Measurements from ENCODE around the gene RIN1.

RIN1 gene

DNA sequence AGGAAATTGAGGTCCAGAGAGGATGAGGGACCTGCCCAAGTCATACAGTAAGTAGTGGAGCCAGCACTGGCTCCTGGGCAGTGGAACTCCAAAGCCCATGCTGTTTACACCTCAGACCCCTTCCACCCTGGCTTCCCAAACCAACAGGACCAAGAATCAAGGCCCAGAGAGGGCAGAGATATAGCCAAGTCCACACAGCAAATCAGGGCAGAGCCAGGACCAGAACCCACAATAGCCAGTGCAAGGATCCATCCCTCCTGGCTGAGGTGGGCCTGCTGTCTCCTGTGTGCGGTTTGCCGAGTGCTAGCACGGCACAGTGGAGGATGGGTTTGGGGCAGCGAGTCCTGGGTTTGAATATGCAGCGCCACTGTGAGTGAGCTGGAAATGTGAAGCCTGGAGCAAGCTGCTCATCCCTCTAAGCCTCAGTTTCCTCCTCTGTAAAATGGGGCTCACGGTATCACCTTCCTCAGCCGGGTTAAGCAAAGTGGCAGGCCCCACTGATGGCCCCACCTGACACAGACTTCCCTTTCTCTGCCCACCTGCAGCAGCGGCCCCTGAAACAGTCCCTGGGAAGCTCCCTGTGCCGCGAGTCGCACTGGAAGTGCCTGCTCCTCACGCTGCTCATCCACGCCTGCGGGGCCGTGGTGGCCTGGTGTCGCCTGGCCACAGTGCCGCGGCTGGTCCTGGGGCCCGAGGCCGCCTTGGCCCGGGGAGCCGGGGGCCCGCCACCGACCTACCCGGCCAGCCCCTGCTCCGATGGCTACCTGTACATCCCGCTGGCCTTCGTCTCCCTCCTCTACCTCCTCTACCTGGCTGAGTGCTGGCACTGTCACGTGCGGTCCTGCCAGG lies 42.2 kb downstream of the RIN1 start:
- no peak for DNase-seq

DNA sequence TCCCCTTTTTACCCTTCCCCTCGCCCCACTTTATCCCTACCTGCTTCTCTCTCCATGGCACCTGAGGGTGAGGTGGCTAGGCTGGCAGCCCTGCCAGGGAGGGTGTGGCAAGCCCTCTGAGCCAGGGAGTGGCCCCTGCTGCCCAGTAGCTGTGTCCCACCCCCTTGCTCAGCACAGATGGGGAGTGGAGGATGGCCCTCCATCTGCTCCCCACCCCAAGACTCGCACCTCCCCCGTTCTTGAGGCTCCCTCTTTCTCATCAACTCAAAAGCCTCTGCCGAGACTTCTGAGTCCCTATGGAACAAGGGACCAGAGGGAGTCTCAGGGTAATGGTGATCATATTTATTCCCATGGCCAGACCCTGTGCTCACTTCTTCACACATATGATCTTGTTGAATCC lies 42.9 kb downstream of the RIN1 start:
- no peak for DNase-seq

DNA sequence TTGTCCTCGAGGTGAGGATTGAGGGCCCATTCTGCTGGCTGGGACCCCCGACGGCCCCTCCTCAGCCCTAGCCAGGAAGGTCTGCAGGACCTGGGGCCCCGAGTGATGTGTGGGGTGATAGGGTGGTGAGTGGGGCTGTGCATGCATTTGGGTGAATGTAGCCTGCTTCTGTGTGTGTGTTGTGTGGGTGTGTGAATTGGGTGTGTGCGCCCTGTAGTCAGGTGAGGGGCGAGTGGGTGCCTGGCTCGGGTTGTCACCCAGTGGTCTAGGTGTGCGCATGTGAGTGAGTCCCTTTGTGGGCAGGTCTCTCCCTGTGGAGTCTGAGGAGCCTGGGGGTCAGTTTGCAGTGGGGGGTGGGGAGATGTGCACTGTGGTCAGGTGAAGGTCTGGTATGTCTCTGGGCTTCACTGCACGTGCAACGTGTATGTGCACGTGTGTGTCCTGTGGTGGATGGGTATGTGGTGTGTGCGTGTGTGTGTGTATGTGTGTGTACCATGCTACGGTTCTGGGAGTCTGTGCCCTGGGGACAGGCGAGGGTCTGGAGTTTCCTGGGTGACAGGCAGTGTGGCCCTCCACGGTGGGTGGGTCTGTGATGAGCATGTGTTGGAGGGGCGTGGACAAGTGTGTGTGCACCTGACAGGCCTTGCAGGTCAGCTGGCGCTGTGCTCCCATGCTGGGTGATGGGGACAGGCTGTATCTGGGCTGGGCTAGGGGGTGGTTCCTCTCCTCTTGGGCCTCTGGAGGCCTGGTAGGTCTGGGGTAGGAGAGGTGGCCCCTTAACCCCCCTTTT lies 43.5 kb downstream of the RIN1 start:
- DNase-seq = no peak

DNA sequence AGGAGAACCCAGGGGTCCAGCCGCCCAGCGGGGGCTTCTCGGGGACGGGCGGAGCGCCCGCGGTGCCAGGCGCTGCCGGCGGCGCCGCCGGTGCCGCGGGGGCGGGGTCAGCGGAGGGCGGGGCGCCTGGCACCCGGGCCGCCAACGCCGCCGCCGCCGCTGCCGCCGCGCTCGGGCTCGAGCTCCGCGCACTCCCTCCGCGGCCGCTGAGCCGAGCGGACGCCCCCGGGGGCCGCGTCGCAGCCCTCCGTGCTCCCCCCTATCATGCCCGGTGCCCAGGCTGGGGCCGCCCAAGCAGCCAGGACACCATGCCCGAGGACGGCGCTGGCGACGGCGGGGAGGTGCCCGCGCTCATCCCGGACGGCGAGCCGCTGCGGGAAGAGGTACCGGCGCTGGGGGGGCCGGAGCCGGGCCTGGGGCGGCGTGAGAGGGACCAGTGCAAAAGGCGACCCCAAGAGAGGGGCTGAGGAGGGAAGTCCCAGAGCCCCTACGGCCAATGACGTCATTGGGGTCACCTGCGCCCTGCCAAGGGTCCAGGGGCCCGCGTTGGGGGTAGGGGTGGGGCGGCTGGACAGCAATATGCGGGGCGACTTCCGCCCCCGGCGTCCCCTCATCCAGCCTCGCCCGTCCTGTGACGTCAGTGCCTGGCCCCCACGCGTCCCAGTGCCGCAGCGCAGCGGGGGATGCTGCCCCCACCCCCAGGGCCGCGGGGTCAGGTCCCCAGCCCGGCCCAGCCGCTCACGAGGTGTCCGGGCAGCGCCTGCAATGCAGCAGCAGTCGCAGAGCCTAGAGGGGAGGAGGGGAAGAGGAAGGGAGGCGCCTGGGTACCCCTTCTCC lies 44.3 kb downstream of the RIN1 start, which contains the start of gene TMEM151A:
Gene TMEM151A, plus strand, starts transcription at position 189 of the 837 bp plus-strand sequence. Its CDS starts 120 bp downstream, at position 309.
- no peak for DNase-seq

DNA sequence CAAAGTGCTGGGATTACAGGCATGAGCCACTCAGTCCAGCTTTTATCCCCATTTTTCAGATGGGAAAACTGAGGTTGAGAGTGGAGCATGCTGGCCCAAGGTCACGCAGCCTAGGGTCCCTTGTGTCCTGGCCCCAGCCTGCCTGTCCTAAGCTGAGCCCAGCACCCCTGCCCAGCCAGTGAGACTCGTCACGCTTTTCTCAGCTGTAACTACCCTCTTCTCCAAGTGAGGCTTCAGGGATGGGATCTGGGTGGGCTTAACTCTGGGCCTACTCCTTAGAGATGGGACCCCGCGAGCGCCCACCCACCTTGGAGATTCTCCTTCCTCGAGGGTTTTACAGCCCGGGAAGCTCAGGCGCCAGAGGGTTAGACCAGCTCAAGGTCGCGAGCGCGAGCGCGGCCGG lies 44.9 kb downstream of the RIN1 start:
- DNase-seq = no peak

DNA sequence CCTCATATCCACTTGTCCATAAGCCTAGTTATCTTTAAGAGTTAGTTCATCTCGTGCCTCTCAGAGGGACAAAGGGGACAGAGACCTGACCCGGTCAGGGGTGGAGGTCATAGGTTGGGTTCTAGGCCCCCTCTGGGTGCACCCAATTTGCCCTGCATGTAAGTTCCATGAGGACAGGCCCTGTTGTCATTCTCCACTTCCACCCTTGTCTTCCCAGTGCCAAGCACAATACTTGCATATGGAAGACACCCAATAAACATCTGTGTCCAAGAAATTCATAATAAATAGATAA lies 46.0 kb downstream of the RIN1 start:
- no peak for DNase-seq

DNA sequence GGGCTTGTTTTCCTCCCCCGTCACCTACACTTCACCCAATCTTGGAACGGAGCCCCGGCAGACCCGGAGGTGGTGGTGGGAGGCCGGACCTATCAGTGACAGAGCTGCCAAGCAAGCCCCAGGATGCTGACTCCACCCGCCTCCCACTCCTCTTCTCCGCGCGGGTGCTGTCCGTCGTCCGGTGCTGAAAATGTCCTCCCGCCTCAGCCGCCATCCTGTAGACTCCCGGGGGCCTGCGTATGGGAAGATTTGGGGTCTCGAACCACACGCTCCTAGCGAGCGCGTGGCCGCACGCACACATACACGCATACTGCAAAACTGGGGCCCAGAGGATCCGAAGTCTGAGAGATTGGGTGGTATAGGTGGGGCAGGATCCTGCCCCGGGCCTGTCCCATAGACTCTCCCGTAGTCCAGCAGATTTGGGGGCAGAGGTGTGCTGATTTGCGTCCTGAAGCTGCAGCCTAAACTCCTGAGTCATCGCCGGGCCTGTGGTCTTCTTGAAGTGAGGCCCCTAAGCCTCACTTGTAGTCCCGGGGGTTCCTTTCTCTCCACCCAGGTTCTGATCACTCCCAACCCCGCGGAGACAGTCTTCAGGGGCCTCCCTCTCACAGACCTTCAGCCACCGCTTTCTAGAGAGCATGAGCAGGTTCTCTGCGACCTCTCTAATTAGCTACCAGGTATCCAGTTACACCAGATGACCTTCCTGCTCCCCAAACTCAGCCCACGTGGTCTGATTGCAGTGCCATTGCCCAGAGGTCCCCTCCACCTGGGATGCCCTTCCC lies 46.5 kb downstream of the RIN1 start:
- peak; percentile 25 for DNase-seq

DNA sequence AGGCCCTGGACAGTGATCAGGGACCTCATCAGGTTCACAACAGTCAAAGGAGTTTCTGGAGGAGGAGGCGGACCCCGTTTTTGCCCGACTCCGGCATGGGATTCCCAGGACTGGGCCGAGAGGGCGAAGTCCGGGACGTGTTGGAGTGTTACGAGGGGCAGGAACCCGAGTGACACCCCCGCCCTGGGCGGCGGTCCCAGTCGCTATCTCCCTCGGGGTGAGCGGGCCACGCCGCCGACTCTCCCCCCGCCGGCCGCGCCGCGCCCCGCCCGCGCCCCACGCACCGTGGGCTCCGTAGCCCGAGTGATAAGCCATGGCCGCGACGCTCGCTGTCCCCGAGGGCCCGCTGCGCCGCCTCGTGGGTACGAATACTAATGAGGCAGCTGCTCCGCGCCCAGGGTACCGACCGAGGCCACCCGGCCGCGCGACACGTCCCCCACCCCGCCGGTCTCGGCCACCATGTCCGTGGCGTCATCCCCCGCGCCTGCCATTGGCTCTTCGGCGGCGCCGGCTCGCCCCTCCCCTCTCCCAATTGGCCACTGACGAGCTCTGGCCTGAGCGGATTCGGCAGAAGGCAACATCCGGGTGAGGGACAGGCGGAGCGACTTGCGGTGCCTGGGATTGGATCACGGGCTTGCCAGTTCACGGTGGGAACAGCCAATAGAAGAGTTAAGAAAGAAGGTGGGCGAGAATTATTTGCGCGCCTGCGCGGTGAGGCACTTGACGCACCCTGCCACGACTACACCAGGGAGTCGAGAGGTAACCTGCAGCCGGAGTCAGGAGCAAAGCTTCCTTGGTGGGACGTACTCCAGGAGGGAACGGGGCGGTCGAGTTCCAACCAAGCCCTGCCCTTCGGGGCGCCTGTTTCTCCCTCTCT lies 47.3 kb downstream of the RIN1 start, which contains the start of gene YIF1A:
Gene YIF1A, minus strand, starts transcription at position 473 of the 877 bp plus-strand sequence. Its CDS starts 158 bp downstream, at position 315.
- peak; percentile 99 for DNase-seq

DNA sequence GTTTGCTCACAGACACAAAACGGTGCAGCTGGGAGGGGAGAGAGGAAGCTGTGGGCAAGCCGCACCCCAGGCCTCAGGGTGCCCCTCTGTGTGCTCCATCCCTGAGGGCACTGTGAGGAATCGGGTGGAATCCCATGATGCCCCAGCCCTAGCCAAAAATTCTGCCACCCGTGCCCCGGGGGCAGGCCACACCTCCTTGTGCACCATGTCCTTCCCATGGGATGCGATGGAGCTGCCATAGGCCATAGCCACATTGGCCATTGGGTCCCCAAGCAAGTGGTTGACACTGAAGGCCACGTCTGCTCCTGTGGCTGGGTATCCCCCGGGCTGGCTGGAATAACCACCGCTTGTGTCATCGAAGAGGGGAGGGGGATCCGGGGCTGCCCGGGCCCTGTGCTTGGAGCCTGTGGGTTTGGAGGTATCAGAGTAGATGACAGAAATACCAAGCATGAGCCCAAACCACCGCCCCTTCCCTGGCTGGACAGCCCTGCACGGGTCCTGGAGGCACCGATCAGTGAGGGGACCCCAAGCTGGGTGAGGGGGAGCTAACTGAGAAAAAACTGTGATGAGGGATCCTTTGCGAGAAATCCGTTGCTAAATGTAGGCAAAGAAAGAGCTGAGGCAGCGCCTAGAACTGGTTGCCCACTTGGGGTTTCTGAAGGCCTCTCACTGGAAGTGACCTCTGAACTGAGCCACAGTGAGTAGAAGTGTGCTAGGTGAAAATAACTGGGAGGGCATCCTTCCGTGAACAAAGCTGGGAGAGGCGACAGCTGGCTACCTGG lies 48.2 kb downstream of the RIN1 start:
- no peak for DNase-seq

DNA sequence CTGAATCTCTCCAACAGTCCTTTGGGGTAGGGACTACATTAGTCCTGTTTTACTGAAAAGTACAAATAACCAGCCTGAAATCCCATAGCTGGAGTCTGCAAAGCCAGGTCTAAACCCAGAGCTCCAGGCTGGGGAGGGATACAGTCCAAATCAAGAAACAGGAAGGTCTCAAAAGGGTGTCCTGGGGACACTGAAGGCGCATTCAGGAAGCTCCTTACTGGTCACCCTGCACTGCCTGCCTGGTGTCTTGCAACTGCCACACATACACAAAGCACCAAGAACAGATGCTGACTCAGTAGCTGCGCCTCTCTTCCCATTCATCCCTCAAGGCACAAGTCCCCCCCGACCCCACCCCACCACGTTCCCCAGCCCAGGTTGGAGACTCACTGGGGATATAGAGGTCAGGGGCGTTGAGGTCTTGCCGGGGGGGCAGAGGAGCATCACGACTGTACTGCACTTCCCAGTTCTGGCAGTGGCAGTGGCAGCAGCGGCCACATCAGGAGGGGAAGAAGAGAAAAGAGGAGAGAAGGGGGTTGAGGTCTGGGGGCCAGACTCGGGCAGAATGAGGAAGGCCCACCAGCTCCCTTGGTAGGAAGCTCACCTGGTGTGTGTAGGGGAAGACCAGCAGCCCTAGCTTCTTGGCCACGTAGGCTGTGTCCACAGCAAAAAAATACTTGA lies 48.9 kb downstream of the RIN1 start:
- no peak for DNase-seq

DNA sequence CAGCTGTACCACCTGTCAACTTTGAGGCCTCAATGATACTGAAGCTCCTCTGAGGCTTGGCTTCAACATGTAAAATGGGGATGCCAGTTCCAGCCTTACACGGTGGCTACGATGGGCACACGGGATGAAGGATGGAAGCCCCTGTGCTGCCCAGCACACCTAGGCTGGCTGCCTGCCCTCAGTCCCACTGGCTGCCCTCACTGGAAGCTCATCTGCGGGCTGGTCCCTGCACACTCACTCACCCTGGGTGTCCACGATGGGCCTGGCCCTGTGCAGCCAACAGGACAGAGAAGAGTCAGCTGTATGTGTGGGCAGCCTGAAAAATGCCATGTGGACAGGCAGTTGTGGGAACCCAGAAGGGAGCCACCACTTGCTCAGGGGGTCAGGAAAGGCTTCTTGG lies 49.5 kb downstream of the RIN1 start:
- DNase-seq = no peak

DNA sequence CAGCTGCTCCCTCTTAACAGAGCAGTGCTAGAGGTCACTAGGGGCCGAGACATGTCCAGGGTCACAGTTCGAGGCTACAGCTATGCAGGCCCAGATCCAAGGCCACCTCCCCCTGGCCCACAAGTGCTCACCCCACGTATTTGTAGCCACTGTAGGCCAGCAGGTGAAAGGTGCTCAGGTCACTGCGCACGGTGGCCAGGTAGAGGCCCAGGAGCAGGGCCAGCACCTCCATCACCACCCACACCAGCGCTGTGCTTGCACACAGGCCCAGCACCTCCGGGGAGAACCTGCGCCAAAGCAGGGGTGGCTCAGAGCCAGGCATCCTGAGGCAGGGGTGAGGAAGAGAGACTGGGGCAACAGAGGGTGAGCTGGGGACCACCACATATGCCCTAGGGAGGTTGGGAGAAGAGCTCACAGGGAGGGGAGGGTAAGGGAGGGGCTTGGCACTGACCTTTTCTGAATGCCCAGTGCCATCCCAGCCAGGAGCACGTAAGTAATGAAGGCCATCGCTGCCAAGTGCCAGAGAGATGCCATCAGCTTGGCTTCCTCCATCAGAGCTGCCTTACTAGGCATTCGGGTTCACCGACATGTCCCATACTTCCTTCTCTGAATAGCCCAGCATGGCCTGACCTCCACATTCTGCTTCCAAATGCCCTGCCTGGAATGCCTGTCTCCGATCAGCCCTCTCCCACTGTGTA lies 50.8 kb downstream of the RIN1 start:
- DNase-seq = no peak

DNA sequence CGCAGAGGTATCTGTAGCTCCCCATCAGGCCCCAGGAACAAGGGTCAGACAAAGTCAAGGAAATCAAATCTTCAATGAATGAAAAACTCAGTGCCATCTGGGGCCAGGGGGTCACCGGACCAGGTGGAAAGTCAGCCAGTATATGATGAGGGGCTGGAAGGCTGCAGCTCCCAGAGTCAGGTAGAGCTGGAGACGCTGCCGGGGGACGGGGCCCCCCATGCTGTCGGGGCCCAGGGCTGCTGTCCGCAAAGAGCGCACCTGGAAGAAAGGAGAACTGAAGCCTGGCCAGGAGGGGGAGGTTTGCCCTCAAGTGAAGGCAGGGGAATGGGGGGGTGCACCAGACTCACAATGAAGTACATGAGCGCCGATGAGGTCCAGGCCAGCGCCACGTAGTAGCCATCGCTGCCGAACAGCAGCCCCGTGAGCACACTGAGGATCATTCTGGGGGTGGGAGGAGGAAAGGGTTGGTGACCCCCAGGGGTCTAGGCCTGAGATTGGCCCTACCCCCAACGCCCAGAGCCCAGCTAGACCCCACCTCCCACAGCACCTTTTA lies 51.6 kb downstream of the RIN1 start:
- DNase-seq = no peak

DNA sequence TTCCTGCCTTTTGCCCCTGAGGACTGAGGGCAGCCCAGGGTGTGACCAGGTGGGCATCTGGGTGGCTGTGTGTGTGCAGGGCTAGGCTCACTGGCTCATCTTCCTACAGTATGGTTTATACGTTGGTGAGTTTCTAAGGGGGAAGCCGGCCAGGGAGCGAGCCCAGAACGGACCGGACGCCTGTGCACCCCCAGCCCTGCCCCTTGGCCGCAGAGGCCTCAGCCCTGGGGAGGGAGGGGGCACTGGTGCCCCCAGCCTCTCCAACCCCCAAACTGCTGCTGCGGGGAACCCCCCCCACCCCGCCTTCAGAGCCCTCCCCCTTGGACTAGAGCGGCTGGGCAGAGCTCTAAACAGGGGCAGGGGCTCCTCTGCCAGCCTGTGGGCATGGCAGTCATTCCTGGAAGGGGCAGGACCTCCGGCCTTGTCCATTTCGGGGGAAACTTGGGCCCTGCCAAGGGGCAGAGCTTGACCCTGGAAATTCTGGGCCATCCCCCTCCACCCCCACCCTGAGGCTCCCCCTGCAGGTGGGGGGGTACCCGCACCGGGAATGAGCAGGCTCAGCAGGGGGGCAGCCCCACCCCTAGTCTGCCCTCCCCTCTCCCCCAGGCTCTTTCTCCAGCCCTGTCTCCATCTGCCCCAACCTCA lies 52.7 kb downstream of the RIN1 start:
- no peak for DNase-seq

DNA sequence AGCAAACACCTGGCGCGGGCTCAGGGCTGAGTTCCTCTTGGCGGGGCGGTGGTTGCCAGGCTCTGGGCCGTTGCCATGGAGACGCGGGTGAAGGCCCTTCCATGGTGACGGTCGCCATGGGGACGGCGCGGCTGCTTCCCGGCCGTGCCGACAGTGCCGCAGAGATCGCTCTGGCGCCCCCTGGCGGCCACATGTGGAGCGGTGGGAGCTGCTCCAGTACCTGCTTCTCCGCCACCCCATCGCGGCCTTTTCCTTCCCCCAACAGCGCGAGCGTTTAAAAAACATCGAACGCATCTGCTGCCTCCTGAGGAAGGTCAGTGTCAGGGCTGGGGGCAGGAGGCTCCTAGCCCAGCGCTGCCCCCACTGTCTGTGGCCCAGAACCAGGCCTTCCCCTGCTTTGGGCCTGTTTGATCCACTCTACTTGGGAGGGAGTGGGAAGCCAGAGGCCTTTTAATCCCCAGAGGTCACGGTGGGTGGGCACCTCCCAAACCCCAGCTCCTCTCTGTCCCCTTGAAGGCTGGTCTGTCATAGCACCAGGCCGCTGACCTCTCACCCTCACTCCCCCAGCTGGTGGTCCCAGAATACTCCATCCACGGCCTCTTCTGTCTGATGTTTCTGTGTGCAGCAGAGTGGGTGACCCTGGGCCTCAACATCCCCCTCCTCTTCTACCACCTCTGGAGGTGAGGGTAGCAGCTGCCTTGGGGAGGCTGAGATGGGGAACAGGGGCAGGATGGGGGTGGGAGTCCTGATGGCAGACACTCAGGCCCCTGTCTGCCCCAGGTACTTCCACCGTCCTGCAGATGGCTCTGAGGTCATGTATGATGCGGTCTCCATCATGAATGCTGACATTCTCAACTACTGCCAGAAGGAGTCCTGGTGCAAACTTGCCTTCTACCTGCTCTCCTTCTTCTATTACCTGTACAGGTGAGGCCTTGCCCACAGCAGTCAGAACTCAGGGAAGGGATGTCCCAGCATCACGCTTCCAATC lies 53.5 kb downstream of the RIN1 start:
- DNase-seq = peak; percentile 94
